ENCODE results near the gene COG3.

- TF ChIP-seq CTCF (IDR thresholded peaks at IDR 0.05; ENCODE audit: insufficient read depth, low read length) (no peak), POLR2AphosphoS5 (IDR thresholded peaks at IDR 0.05; ENCODE audit: low read depth) (no peak), REST (IDR thresholded peaks at IDR 0.05; ENCODE audit: insufficient replicate concordance, low read depth) (no peak), GABPA (IDR thresholded peaks at IDR 0.05; ENCODE audit: low read depth) (no peak), SPI1 (IDR thresholded peaks at IDR 0.05; ENCODE audit: borderline replicate concordance, low read depth) (no peak)
Measured at GRCh38 chr13:45582408-45583076, 117.8 kb downstream of the COG3 start.

Data from HL-60 (cell line).